AG09309 (cell line): ENCODE data around the gene SLX9.

ENCODE experiments used
- DNase-seq: peaks from one replicate; pipeline ENCODE4 v3.0.0-alpha.2; 2010; ENCODE audit warnings: low read depth
- H3K4me3 ChIP-seq: 2 replicates; pipeline ENCODE4 v1.5.1; 2011; ENCODE audit warnings: mild to moderate bottlenecking, low read depth, low read length, moderate library complexity; ENCODE audit not compliant: control insufficient read depth
- CTCF ChIP-seq: IDR thresholded peaks from 2 replicates; pipeline ENCODE4 v1.5.1; 2011; ENCODE audit warnings: mild to moderate bottlenecking, low read depth, low read length, inconsistent platforms; ENCODE audit not compliant: insufficient read depth, control insufficient read depth; ENCODE audit errors: missing control alignments

The SLX9 gene

GRCh38 chr21:44929242-44929798 is 10.5 kb upstream of the SLX9 start:
- no peak for TF ChIP-seq CTCF
- H3K4me3 ChIP-seq, result no peak overlapping the region
- DNase-seq, result no peak

- no peak for TF ChIP-seq CTCF
- DNase-seq, result no peak
- H3K4me3 ChIP-seq, result no peak overlapping the region
Measured at GRCh38 chr21:44929799-44930542, 9.9 kb upstream of the SLX9 start.

- TF ChIP-seq CTCF, result no peak
- no peak overlapping the region for H3K4me3 ChIP-seq
- no peak for DNase-seq
Measured at GRCh38 chr21:44930543-44930981, 9.3 kb upstream of the SLX9 start.

GRCh38 chr21:44931137-44931500 is 8.7 kb upstream of the SLX9 start:
- no peak for DNase-seq
- H3K4me3 ChIP-seq, result no peak overlapping the region
- TF ChIP-seq CTCF, result no peak

GRCh38 chr21:44931501-44932407 is 8.1 kb upstream of the SLX9 start:
- no peak for DNase-seq
- peak overlapping the region; percentile 13 for H3K4me3 ChIP-seq
- TF ChIP-seq CTCF, result no peak

- DNase-seq, result no peak
- peak overlapping the region; percentile 13 for H3K4me3 ChIP-seq
- peak; percentile 55 for TF ChIP-seq CTCF
Measured at GRCh38 chr21:44932408-44933181, 7.2 kb upstream of the SLX9 start.
